AG09309 (cell line): ENCODE data around the gene TMX4.
"Not testable (repeated sequence)": the region's sequence is repeated elsewhere in the genome, so short reads cannot be mapped to it uniquely, and the experiment has no call there.

Source experiments
- DNase-seq: peaks from one replicate; pipeline ENCODE4 v3.0.0-alpha.2; 2010; ENCODE audit warnings: low read depth
- H3K4me3 ChIP-seq: 2 replicates; pipeline ENCODE4 v1.5.1; 2011; ENCODE audit warnings: mild to moderate bottlenecking, low read depth, low read length, moderate library complexity; ENCODE audit not compliant: control insufficient read depth
- TF ChIP-seq, protein P1 (sequence below): IDR thresholded peaks from 2 replicates; pipeline ENCODE4 v1.5.1; 2011; ENCODE audit warnings: mild to moderate bottlenecking, low read depth, low read length, inconsistent platforms; ENCODE audit not compliant: insufficient read depth, control insufficient read depth; ENCODE audit errors: missing control alignments

The TMX4 gene

DNA sequence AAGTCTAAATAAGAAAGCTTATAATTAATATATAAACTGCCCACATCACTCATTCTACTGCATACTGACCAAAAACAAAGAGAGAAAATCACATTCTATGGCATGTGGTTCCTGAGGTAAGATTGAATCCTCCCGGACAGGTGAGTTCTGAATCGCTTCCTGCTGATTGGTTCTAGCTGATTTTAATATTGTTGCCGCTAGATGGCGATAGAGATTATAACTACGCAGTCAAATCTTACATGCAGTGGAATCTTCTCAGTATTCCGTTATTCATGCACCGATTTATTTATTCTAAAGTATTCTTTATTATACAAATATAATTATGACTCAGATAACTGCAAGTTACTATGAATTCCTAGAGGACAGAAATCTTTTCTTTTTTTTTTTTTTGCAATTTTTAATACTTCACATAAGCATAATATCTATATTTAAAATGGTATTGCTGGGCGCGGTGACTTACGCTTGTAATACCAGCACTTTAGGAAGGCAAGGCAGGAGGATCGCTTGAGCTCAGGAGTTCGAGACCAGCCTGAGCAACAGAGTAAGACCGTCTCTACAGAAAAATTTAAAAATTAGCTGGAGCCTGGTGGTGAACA lies 24.2 kb upstream of the TMX4 start:
- H3K4me3 ChIP-seq, result no peak overlapping the region
- TF ChIP-seq, protein P1, sequence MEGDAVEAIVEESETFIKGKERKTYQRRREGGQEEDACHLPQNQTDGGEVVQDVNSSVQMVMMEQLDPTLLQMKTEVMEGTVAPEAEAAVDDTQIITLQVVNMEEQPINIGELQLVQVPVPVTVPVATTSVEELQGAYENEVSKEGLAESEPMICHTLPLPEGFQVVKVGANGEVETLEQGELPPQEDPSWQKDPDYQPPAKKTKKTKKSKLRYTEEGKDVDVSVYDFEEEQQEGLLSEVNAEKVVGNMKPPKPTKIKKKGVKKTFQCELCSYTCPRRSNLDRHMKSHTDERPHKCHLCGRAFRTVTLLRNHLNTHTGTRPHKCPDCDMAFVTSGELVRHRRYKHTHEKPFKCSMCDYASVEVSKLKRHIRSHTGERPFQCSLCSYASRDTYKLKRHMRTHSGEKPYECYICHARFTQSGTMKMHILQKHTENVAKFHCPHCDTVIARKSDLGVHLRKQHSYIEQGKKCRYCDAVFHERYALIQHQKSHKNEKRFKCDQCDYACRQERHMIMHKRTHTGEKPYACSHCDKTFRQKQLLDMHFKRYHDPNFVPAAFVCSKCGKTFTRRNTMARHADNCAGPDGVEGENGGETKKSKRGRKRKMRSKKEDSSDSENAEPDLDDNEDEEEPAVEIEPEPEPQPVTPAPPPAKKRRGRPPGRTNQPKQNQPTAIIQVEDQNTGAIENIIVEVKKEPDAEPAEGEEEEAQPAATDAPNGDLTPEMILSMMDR, result peak; percentile 56
- DNase-seq, result peak; percentile 24

DNA sequence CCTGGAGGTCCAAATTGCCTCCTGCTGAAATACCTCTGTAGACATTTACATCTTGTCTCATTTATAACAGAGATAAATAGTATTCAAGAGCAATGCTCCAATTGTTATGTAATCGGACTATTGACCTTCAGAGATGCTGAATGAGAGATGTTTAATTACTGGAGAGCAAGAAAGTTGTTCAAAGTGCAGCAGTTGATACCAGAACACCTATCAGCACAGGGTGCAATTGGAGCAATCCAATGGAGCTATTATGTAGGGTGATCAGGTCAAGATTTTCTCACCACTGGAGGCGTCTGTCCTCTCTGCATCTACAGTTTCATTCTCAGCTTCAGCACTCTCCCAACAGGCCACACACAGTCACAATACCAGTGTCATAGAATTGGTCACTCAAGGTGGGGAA lies 19.5 kb upstream of the TMX4 start:
- DNase-seq, result no peak
- TF ChIP-seq, protein P1, result no peak
- no peak overlapping the region for H3K4me3 ChIP-seq

GRCh38 chr20:8036771-8037170 lies 17.2 kb upstream of the TMX4 start:
- H3K4me3 ChIP-seq, result no peak overlapping the region
- TF ChIP-seq, protein P1, result no peak
- no peak for DNase-seq

- TF ChIP-seq, protein P1, result no peak
- H3K4me3 ChIP-seq, result no peak overlapping the region
- no peak for DNase-seq
These were observed 13.7 kb upstream of the TMX4 start for GRCh38 chr20:8033151-8033841.

GRCh38 chr20:8032499-8032898 lies 12.9 kb upstream of the TMX4 start:
- TF ChIP-seq, protein P1, result no peak
- no peak overlapping the region for H3K4me3 ChIP-seq
- no peak for DNase-seq

GRCh38 chr20:8031539-8031938 lies 12.0 kb upstream of the TMX4 start:
- not testable (repeated sequence) for H3K4me3 ChIP-seq, DNase-seq

DNA sequence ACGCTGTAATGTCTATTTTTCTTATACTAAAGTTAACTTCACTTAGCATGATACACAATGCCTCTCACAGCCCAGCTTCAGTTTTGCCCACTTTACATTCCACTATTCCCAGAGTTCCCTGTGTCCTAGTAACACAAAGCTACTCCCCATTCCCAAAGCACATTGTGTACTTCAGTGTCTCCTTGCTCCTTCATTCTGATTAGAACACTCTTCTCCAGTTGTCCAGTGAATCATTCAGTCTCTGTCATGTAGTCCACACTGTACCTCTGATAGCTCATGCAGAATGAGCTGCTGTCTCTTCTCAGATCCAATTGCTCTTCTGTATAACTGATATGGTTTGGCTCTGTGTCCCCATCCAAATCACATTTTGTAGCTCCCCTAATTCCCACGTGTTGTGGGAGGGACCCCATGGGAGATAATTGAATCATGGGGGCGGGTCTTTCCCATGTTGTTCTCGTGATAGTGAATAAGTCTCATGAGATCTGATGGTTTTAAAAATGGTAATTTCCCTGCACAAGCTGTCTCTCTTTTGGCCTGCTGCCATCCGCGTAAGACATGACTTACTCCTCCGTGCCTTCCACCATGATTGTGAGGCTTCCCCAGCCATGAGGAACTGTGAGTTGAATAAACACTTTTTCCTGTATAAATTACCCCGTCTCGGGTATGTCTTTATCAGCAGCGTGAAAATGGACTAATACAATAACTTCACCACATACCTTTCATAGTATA lies 2.1 kb upstream of the TMX4 start:
- no peak overlapping the region for H3K4me3 ChIP-seq
- no peak for DNase-seq
- TF ChIP-seq, protein P1, result no peak
